ENCODE results near the gene MYF6. TPM values are rescaled to one million over a fixed set of nuclear protein-coding genes. Genes with fewer than 3 reads are reported as not detected.

The MYF6 gene
- total RNA-seq, 1 experiment from 2014 or later = not detected

GRCh38 chr12:80716696-80717469 is 9.4 kb downstream of the MYF6 start, which contains the start of gene MYF5:
Gene MYF5 (plus strand): TSS chr12:80716912. CDS start chr12:80717064, 152 bp downstream.
- no peak for ATAC-seq
- Histone ChIP-seq H3K27me3 (ENCODE audit: insufficient read depth, low read length) (peaks cover 34% of the 10 kb centered on the region), H4K20me1 (ENCODE audit: insufficient read depth) (no peaks in the 10 kb centered on the region), H3K9me2 (ENCODE audit: insufficient read depth) (no peaks in the 10 kb centered on the region), H3K79me2 (ENCODE audit: insufficient read depth, low read length) (no peaks in the 10 kb centered on the region), H3K9ac (ENCODE audit: low read length) (no peak within 1 kb of the TSS), H3K27ac (ENCODE audit: low read depth, low read length) (no peak within 1 kb of the TSS), H2AFZ (ENCODE audit: low read depth, low read length, poor library complexity, severe bottlenecking) (no peak within 1 kb of the TSS), H3K9me3 (ENCODE audit: control insufficient read depth in 1 of 2, insufficient read depth in 1 of 2, low read depth in 1 of 2, low read length in 2 of 2) (no peaks in the 10 kb centered on the region), H3K4me2 (ENCODE audit: low read length) (no peak within 1 kb of the TSS), H3K36me3 (ENCODE audit: control insufficient read depth in 1 of 2, insufficient read depth in 2 of 2, low read length in 2 of 2) (no peaks in the 10 kb centered on the region), H3K4me1 (ENCODE audit: control insufficient read depth in 1 of 2, insufficient read depth in 2 of 2, low read length in 2 of 2) (no peaks in the 10 kb centered on the region), H3K4me3 (replicated peaks in 1 of 2; ENCODE audit: low read depth in 1 of 2, low read length in 2 of 2) (no peak within 1 kb of the TSS)
- no TSS peak for BruUV-seq (replicated peaks)
- CTCF ChIA-PET = no interaction called here
- TF ChIP-seq POLR2A (IDR thresholded peaks at IDR 0.05; ENCODE audit: borderline replicate concordance, extremely low read depth, insufficient read depth, insufficient read length) = no peak
- no peak for TF ChIP-seq ZBTB33 (IDR thresholded peaks at IDR 0.05; ENCODE audit: extremely low read depth, insufficient replicate concordance, low read length)
- no peak for TF ChIP-seq SIN3A (IDR thresholded peaks at IDR 0.05; ENCODE audit: low read depth)
- TF ChIP-seq CBX3 (IDR thresholded peaks at IDR 0.05; ENCODE audit: low read depth) = no peak
- TF ChIP-seq EZH2 (IDR thresholded peaks at IDR 0.05) = no peak
- no peak for TF ChIP-seq EZH2phosphoT487 (IDR thresholded peaks at IDR 0.05; ENCODE audit: borderline replicate concordance)
- no peak for TF ChIP-seq ELF1 (IDR thresholded peaks at IDR 0.05; ENCODE audit: borderline replicate concordance, low read depth)
- TF ChIP-seq ATF3 (IDR thresholded peaks at IDR 0.05) = no peak
- TF ChIP-seq REST (IDR thresholded peaks at IDR 0.05; ENCODE audit: low read depth) = no peak
- no peak for TF ChIP-seq RAD21 (IDR thresholded peaks at IDR 0.05; ENCODE audit: low read depth)
- no peak for TF ChIP-seq CTCF (IDR thresholded peaks at IDR 0.05 in 2 of 3, conservative IDR thresholded peaks at IDR 0.05 in 1 of 3; ENCODE audit: borderline replicate concordance in 1 of 3, insufficient read depth in 1 of 3, low read depth in 2 of 3, low read length in 2 of 3)
- no peak for TF ChIP-seq TCF7L2 (IDR thresholded peaks at IDR 0.05; ENCODE audit: borderline replicate concordance, extremely low read depth, insufficient read depth, insufficient read length)
- TF ChIP-seq YY1 (IDR thresholded peaks at IDR 0.05; ENCODE audit: extremely low read depth, insufficient replicate concordance, low read depth, low read length) = no peak
- TF ChIP-seq JUND (IDR thresholded peaks at IDR 0.05) = no peak
- no peak for TF ChIP-seq SP1 (IDR thresholded peaks at IDR 0.05; ENCODE audit: low read depth)
- TF ChIP-seq POLR2AphosphoS5 (IDR thresholded peaks at IDR 0.05; ENCODE audit: low read depth, low read length) = no peak
- TF ChIP-seq ZFX (IDR thresholded peaks at IDR 0.05) = no peak
- POLR2A ChIA-PET = no interaction called here
- intact Hi-C loops (cut with micrococcal nuclease) = no loop called here
- DNase-seq (ENCODE audit: low read depth, low spot score) = no peak
- RAD21 ChIA-PET (ENCODE audit: low non-redundant PET in 1 of 2, low total read pairs in 2 of 2, uncharacterized antibody in 2 of 2, unreplicated experiment in 2 of 2) = no interaction called here
